PFSK-1 (cell line): ENCODE data around the gene RBBP8.

Source experiments
- FOXP2 ChIP-seq: optimal IDR thresholded peaks from 2 replicates; pipeline ENCODE3; 2011; ENCODE audit warnings: borderline replicate concordance, control low read depth, inconsistent platforms; ENCODE audit not compliant: insufficient read depth; ENCODE audit errors: extremely low read length, extremely low read depth
- POLR2AphosphoS5 ChIP-seq: IDR thresholded peaks from 2 replicates; pipeline ENCODE4 v1.6.1; 2012; ENCODE audit warnings: low read depth, mild to moderate bottlenecking, control low read depth, low read length, moderate library complexity
- REST ChIP-seq, 2 experiments: IDR thresholded peaks; 2 replicates each; pipeline versions ENCODE4 v1.6.1 to v1.8.0; 2011 to 2012; ENCODE audit warnings: low read depth in 2 of 2, low read length in 2 of 2, control low read depth in 1 of 2, inconsistent platforms in 1 of 2, mild to moderate bottlenecking in 1 of 2, moderate library complexity in 1 of 2; ENCODE audit not compliant: insufficient read depth in 1 of 2
- SIN3A ChIP-seq: IDR thresholded peaks from 2 replicates; pipeline ENCODE4 v1.6.1; 2012; ENCODE audit warnings: mild to moderate bottlenecking, low read length, moderate library complexity, borderline replicate concordance; ENCODE audit not compliant: insufficient read depth
- TAF1 ChIP-seq: IDR thresholded peaks from 2 replicates; pipeline ENCODE4 v1.6.1; 2012; ENCODE audit warnings: low read length, control low read depth, borderline replicate concordance; ENCODE audit not compliant: insufficient read depth

- TF ChIP-seq REST (IDR thresholded peaks at IDR 0.05; ENCODE audit: insufficient read depth in 1 of 2, low read depth in 2 of 2, low read length in 2 of 2) (no peak), POLR2AphosphoS5 (no peak), TAF1 (no peak), SIN3A (no peak), FOXP2 (no peak)
Observed at GRCh38 chr18:23059541-23060465, 126.7 kb downstream of the RBBP8 start.
